ENCODE measurements around the gene PROP1. TPM values are rescaled to one million over a fixed set of nuclear protein-coding genes. Genes with fewer than 3 reads are reported as not detected.
"Not testable (repeated sequence)": the region's sequence is repeated elsewhere in the genome, so short reads cannot be mapped to it uniquely, and the experiment has no call there.

PROP1 gene
- polyA plus RNA-seq, 3 donors: 0.07 to 0.12 TPM; not detected in 1

- no peak for DNase-seq (ENCODE audit: extremely low read depth in 1 of 11, low read depth in 9 of 11, low spot score in 4 of 11)
Observed at GRCh38 chr5:177984584-177985206, 11.3 kb downstream of the PROP1 start.

DNA sequence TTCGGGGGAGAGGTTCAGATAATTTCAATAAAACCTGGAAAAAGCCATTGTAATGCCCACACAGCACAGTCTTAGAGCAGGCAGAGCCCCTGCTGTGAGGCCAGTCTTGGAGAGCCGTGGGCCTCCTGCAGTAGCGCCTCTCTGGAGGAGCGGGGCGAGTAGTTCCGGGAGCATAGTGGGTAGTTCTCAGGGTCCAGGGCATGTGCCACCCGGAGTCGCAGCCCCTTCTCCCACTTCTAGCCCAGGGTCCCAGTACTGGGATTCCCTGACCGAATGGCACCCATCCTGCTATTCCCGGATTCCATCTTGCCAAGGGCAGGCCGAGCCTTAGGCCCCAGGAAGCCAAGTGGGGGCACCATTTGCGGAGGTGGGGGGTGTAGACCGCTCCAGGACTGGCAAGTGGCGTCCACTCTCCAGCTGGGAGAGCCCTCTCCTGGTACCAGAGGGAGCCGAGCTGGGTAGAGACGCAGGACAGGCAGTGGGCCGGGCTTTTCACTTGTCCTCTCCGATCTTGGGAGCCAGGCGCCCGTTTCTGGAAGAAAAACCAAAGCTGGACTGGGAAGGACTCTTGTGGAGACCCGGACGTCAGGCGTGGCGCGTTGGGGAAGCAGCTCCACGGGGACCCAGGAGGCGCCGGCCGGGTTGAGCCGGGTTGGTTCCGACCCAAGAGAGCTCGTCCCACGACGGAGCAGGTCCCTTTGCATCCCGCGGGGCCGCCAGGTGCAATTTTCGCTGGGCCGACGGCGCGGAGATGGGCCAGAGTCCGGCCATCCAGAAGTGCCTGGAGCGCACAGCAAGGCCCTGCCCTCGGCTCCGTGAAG, 12.1 kb downstream of the PROP1 start:
- DNase-seq (ENCODE audit: extremely low read depth in 1 of 11, low read depth in 9 of 11, low spot score in 4 of 11): no peak

DNA sequence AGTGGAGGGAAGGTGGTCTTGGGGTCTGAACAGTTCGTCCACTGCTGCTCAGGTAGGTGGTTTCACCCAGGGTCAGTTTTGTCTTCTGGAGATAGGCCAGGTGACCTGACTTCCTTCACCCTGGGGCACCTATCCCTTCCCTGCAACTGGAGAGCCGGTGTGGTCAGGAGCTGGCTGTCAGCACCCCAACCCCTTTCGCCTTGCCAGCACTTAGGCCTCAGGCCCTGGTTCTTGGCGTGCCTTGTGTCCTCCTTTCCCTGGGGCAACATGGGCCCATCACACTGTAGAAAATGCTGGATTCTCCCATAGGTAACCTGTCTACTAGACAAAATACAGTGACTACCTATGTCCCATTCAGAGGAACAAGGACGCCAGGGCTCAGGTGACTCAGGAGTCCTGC, 13.1 kb downstream of the PROP1 start:
- DNase-seq (ENCODE audit: extremely low read depth in 1 of 11, low read depth in 9 of 11, low spot score in 4 of 11): no peak

DNA sequence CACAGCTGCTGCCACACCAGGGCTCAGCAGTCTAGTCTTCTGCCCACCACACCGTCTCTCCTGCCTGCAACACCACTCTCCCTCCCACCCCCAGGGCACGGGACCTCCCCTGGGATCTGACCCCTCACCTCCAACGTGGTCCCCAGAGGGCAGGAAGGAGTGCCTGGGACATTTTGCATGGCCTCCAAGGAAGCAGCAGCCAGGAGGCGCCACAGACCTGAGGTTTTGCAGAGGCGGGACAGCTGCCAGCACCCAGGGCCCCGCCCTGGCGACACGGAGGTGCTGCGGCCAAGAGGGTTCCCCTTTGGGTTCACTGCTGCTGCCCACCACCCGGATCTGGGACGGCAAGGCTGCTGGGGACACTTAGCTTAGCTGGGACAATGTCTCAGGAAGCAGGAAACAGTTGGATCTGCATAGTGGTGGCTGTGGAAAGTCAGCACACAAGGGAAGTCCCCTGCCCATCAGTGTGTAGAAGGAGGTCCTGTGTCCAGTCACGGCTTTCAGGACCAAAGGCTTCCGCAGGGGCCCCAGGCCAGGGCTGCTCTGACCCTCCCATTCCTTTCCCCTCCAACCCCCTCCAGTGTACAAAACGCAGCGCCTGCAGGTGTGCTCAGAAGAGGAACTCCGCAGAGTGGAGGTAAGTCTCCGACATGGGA, 13.8 kb downstream of the PROP1 start:
- no peak for DNase-seq (ENCODE audit: extremely low read depth in 1 of 11, low read depth in 9 of 11, low spot score in 4 of 11)

DNA sequence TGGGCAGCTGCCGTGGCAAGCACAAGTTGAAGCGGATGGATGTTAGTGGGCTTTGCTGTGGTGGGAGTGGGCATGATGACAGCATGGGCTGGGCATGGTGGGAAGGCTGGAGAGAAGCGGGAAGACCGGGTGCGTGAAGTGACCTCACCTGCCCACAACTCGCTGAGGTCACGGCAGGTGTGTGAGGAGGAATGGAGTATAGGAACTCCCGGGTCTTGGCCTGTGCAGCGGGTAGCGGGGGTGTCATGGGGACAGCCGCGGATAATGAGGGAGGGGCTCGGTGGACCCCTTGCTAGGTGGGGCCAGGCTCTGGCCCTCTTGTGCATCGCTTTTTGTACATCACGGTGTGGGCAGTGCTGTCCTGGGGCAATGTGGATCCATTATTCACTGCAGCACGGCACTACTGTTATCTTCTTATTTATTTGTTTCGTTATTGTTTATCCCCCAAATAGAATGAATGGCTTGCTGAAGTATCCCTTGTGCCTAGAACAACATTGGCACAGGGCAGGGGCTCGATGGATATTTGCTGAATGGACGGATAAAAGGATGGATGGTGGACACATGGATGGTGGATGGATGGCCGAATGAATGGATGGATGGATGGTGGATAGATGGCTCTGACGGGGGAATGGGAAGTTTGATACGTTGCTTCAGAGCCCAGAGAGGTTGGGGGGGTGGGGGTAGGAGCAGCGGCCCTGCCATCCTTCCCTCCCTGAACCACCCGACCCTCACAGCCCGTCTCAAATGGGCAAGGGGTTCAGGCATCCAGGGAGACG, 14.6 kb downstream of the PROP1 start:
- no peak for DNase-seq (ENCODE audit: extremely low read depth in 1 of 11, low read depth in 9 of 11, low spot score in 4 of 11)

GRCh38 chr5:177980743-177981151, 15.3 kb downstream of the PROP1 start:
- DNase-seq (ENCODE audit: extremely low read depth in 1 of 11, low read depth in 9 of 11, low spot score in 4 of 11): no peak

DNA sequence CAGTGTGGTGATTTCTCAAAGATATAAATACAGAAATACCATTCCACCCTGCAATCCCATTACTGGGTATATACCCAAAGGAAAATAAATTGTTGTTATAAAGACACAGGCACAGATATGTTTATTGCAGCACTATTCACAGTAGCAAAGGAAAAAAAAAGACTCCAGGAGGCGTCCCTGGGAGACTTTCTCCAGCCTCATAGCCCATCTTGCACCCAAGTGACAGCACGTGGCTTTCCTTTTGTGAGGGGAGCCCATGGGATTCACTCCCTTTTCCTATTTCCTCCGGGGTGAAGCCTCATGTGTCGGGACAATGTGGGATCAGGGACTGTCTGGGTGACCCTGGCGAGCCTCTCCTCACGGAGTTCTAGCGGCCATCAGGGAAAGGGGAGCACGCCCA, 18.4 kb downstream of the PROP1 start:
- not testable (repeated sequence) for DNase-seq (ENCODE audit: extremely low read depth in 1 of 11, low read depth in 9 of 11, low spot score in 4 of 11)

- DNase-seq (ENCODE audit: extremely low read depth in 1 of 11, low read depth in 9 of 11, low spot score in 4 of 11): no peak
Observed at GRCh38 chr5:177973066-177973635, 22.9 kb downstream of the PROP1 start.

DNA sequence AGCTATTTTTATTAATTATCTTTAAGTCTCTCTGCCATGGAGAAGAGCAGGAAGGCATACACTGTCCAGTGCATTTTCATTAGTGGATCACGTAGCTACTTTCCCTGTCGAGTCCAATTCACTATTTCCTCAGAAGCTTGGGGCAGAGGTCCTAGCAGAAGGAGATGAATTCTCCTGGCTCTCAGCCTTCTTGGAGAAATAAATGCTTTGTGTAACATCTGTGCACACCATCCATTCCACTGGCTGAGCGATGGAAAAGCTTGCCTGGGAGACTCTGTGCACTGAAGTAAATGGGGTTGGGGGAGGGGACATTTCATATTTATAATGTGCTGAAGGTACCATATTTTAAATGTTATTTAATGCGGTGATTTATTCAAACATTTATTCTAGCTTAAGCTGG, 23.4 kb downstream of the PROP1 start:
- no peak for DNase-seq (ENCODE audit: extremely low read depth in 1 of 11, low read depth in 9 of 11, low spot score in 4 of 11)

DNA sequence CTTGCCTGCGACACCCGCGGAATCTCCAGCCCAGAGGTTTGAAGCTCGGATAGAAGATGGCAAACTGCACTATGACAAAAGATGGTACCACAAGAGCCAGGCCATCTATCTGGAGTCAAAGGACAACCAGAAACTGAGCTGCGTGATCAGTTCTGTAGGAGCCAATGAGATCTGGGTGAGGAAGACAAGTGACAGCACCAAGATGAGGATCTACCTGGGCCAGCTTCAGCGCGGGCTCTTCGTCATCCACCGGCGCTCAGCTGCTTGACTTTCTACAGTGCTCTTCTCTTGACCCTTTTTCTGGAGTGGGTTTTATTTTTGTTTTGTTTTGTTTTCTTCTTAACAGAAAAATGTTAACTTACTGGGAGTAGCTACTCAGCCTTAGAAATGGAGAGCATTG, 24.0 kb downstream of the PROP1 start:
- not testable (repeated sequence) for DNase-seq (ENCODE audit: extremely low read depth in 1 of 11, low read depth in 9 of 11, low spot score in 4 of 11)

DNA sequence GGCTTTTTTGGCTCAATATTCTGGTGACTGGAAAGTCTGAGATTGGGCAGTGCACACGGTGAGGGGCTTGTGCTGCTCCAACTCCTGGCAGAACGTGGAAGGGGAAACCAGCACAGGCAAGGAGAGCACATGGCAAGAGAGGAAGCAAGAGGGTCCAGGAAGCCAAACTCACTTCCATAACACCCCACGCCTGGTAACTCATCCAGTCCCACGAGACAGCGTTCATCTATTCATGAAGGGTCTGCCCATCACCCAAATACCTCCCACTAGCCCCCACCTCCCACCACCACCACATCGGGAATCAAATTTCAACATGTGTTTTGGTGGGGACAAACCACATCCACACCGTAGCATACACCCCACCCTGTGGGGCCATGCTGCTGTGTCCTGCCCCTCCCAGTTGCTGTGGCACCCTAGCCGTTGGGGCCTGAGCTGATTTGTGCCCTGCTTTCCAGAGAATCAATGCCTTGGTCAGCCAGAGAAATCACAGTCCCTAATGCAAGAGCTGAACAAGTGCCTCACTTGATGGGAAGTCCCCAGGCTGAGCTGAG, 27.3 kb downstream of the PROP1 start:
- no peak for DNase-seq (ENCODE audit: extremely low read depth in 1 of 11, low read depth in 9 of 11, low spot score in 4 of 11)

DNA sequence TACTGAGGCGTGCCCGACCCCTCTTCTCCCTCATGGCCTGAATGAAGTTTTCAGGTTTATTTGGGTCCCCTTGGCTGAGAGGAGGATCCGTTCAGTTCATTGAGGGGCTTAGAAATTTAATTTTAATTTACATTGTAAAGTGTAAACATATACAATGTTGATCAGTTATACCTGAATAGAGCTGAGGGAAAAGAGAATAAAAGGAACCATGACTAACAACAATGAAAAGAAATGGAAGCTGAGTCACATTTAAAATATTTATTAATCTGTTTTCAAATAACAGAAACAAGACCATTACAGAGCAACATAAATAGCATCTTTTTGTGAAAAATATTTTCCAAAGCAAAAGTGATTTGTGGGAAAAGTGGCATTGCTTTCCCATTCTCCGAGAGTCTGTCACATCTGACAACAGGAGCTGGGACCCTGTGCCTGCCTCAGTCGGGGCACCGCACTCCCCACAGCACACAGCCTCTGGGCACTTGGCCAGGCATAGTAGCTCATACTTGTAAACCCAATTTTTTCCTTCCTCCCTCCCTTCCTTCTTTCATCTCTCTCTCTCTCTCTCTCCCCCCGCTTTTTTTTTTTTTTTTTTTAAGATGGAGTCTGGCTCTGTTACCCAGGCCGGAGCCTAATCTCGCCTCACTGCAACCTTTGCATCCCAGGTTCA, 28.7 kb downstream of the PROP1 start:
- no peak for DNase-seq (ENCODE audit: extremely low read depth in 1 of 11, low read depth in 9 of 11, low spot score in 4 of 11)

GRCh38 chr5:177966839-177967166, 29.2 kb downstream of the PROP1 start:
- no peak for DNase-seq (ENCODE audit: extremely low read depth in 1 of 11, low read depth in 9 of 11, low spot score in 4 of 11)

DNA sequence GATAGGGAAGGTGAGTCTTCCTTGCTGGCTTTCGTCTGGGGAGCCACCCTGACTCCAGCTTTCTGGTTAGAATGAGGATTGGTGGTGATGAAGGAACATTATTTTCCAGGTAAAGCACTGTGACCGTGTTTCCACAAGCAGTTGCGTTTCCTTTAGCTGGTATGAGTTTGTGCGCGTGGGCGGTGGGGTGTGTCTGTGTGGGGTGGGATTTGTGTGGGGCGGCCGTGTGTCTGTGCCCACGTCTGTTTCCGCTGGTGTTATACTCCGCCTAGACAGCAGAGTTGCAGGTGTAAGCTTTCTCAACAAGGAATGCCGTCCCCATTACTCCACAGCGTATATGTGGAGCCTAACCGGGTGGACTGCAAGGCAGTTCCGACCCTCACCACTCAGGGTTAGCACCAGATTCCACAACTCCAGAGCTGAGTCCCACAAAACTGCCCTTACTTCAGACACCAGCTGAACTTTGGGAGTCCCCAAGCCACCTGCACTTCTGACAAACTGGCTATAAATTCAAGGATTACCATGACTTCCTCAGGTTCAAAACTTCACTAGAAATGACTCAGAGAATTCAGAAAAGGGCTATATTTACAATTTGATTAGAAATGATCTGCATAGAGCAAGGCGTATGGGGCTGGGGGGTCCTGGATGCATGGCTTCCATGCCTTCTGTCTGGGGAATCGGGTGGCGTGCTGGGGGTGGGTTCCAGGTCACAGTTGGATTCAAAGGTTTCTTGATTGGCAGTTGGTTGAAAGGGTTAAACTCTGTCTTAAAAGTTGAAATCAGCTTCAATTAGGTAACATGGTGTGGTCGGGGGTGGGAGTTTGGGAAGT, 29.8 kb downstream of the PROP1 start:
- DNase-seq (ENCODE audit: extremely low read depth in 1 of 11, low read depth in 9 of 11, low spot score in 4 of 11): no peak

DNA sequence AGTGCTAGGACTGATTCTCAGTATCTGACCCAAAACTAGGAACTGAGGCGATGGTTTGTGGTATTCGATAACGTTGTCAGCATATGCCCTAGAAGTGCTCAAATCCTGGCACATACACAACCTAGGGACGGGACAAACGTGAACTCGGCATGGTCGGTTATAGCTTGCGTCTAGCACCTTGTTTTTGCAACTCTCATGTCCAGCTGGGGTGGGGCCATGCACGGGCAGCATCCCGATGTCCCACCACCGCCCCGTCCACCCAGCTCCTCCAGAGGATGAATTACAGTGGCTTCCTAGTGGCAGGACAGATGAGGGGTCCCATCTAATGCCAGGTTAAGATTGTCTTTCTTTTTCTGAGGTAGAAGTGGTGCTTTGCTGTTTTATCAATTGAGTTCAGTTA, 31.6 kb downstream of the PROP1 start:
- DNase-seq (ENCODE audit: extremely low read depth in 1 of 11, low read depth in 9 of 11, low spot score in 4 of 11): no peak

DNA sequence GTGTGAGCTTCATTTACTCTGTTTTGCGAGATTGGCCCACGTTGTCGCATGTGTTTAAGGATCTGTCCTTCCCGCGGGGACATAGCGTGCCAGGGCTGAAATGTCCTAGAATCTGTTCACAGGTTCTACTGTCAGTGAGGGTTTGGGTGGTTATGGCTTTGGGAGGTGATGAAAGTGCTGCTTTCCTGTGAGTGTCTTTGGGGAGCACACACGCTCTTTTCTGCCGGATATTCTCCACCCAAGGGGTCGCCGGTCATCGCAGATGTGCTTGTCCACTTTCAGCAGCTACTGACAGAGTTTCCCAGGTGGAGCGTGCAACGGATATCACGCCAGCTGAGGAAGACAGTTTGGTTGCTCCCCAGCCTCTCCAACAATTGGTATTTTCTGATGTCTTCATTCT, 32.1 kb downstream of the PROP1 start:
- DNase-seq (ENCODE audit: extremely low read depth in 1 of 11, low read depth in 9 of 11, low spot score in 4 of 11): no peak

- no peak for DNase-seq (ENCODE audit: extremely low read depth in 1 of 11, low read depth in 9 of 11, low spot score in 4 of 11)
Observed at GRCh38 chr5:177959315-177959714, 36.7 kb downstream of the PROP1 start.

DNA sequence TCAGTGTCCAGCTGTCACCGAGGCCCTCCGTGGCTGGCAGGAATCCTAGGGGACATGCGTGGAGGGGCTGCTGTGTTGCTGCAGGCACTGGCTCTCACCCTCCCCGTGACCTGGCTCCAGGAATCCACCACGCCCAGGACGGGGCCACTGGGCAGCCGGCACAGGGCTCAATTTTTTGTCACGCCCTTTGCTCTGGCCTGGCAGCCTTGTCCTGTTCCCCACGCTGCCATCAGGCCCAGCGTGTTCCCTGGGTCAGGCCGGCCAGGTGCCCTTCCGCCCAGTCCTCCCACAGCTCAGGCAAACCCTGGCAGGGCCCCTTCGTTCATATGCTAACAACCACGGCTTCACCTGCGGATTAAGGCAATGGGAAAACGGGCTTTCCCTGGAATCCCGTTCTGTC, 37.3 kb downstream of the PROP1 start:
- no peak for DNase-seq (ENCODE audit: extremely low read depth in 1 of 11, low read depth in 9 of 11, low spot score in 4 of 11)
